Activated CD8-positive, alpha-beta memory T cell treated with anti-CD3 and anti-CD28 coated beads, Interleukin-2, amount 50 U/mL, for 24 hours (primary cell): ENCODE results near the gene COL4A2.

Experiments used
- DNase-seq: peaks from one replicate; pipeline ENCODE4 v3.0.0-alpha.2; 2020; ENCODE audit errors: extremely low read depth

Gene COL4A2

GRCh38 chr13:110354715-110355473, 47.8 kb downstream of the COL4A2 start:
- DNase-seq, result no peak

GRCh38 chr13:110356362-110356761, 49.3 kb downstream of the COL4A2 start:
- DNase-seq, result no peak

DNA sequence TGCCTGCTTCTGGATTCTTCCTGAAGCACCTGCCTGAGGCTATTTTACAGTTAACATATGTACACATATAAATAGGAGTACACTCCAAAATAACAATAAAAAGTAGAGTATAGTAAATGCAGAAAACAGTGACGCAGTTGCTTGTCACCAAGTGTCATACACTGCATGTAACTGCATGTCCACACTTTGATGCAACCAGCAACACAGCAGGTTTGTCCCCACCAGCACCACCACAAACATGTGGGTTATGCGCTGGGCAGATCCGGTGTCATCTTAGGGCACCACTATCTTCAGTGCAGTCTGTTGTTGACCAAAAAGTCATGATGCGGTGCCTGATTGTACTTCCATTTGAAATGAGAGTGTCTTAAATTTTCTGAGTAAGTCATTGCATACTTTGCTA, 51.3 kb downstream of the COL4A2 start:
- DNase-seq, result no peak

- DNase-seq, result no peak
Measured at GRCh38 chr13:110359840-110360301, 52.8 kb downstream of the COL4A2 start.

- DNase-seq, result no peak
Measured at GRCh38 chr13:110360598-110360997, 53.5 kb downstream of the COL4A2 start.

GRCh38 chr13:110361365-110361911, 54.4 kb downstream of the COL4A2 start:
- no peak for DNase-seq

DNA sequence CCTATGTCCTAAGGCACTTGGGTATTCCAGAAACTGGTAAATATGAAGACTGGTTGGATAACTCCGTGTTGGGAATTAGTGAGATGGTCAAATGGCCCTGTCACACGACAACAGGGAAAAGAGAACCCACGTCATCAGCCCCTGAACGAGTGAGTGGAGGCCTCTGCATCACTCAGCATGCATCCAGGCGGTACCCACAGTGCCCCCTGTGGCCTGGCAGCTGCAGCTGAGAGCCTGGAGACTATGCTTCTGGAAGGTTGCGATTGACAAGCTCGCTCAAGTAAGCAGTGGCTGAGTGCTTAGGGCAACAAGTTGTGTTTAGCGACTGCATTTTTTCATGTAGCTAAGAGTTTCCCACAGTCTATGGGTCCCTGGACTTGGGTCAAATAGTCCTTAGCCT, 55.9 kb downstream of the COL4A2 start:
- DNase-seq, result no peak

DNA sequence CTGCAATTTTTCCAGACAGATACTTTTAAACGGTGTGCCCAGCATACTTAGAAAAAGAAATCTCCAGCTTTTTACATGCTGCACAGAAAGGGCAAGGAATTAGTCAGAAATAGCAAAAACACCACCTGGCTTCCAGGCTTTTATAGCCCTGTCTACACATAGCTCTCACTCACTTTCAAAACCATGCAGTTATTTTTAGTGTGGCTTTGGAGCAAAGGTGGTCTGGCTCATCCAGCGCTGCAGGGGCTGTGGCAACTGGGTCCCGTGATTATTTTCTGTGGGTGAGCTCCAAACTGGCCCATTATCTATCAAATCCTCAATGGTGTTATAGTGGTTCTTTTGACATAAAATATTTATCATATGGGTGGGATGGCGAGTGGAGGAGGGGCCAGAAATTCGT, 57.0 kb downstream of the COL4A2 start:
- no peak for DNase-seq

- DNase-seq, result no peak
Measured at GRCh38 chr13:110365876-110366275, 58.8 kb downstream of the COL4A2 start.

DNA sequence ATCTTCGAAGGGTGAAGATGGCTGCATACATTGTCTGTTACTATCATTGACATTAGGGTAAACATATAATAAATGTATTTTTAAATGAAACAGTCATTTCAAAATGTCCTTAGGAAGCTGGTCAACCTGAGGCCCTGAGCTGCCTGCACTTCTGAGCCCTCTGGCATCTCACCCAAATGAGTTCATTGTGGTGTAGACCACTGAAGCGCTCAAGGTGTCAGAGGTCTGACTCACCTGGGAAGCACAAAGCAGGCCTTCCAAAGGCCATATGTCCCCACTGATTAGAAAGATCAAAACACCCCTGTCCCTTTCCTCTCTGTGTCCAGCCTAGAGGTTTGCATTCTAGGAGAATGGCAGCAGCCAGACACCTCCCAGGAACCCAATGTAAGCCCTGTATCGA, 59.6 kb downstream of the COL4A2 start:
- no peak for DNase-seq

DNA sequence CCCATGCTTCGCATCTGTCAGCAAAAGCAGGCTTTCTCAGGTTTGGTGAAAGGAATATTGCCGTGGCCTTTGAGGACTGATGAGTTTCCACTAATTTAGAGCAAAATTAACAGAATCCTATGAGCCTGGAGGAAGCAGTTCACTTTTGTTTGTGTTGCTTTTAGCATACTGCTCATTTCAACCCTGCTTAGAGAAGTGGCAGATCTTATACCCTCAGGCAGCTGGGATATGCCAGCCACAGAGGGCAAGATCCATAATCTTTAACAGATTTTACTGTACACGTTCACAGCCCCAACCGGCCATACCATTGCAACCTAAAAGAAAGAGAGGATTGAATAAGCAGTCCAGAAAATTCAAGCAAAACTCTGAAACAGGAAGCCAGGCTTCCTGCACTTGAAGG, 60.5 kb downstream of the COL4A2 start:
- no peak for DNase-seq

GRCh38 chr13:110368408-110368807, 61.3 kb downstream of the COL4A2 start:
- DNase-seq, result no peak

- DNase-seq, result no peak
Measured at GRCh38 chr13:110369400-110369799, 62.3 kb downstream of the COL4A2 start.

DNA sequence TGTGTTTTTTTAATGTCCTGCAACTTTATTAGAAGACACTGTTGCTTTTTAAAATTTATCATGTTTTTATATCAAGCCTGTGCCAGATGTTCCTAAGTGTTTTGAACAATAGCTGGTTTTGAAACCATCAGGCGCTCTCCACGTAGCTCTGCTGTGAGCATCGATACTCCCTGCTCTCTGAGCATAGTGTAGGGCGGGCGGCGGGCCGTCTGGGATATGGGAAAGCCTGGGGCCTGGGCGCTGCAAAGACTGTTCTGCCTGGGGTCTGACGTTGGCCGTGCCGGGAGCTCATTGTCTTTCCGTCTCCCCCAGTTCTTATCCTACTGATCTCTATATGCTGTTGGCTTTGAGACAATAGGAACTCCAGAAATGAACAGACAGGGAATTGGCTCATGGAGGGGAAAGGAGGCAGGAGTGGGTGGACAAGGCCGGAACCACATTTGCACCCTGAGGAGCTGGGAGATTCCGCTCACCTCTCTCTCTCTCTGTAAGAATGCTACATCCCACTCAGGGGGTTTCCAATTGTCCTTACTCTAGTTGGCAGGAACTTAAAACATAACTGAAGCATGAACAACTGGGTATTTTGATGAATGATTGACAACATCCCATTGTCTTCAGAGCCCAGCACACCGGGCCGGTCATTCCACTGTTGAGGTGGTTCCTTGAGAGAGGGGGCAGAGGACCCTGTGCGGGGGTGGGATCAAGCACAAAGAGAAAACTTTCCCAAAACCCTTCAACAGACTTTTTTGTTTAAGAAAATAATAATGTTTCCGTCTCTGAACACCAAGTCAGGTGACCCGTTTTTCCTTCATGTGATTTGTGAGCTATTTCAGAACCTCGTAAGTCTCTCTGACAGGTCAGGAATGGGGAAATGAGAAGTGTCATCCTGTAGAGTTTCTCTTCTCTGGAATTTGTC, 64.7 kb downstream of the COL4A2 start:
- DNase-seq, result no peak

DNA sequence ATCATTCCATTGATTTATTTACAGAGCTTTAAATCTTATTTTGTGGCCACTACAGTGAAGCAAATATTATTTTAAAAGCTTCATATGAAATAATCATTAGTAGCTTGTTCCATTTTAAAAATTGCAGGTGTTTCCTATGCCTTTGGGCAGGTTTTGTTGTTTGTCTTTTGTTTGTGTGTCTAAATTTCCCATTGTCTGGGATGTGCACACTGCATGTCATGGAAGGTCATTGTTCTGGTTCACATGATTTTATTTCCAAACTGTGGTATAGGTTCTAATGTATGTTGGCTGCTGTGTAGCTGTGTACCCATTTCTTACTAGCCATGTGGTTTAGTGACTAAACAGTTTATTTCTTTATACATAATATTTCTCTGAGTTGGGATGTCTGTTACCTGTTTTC, 65.6 kb downstream of the COL4A2 start:
- DNase-seq, result no peak

GRCh38 chr13:110373617-110374016, 66.5 kb downstream of the COL4A2 start:
- DNase-seq, result no peak

DNA sequence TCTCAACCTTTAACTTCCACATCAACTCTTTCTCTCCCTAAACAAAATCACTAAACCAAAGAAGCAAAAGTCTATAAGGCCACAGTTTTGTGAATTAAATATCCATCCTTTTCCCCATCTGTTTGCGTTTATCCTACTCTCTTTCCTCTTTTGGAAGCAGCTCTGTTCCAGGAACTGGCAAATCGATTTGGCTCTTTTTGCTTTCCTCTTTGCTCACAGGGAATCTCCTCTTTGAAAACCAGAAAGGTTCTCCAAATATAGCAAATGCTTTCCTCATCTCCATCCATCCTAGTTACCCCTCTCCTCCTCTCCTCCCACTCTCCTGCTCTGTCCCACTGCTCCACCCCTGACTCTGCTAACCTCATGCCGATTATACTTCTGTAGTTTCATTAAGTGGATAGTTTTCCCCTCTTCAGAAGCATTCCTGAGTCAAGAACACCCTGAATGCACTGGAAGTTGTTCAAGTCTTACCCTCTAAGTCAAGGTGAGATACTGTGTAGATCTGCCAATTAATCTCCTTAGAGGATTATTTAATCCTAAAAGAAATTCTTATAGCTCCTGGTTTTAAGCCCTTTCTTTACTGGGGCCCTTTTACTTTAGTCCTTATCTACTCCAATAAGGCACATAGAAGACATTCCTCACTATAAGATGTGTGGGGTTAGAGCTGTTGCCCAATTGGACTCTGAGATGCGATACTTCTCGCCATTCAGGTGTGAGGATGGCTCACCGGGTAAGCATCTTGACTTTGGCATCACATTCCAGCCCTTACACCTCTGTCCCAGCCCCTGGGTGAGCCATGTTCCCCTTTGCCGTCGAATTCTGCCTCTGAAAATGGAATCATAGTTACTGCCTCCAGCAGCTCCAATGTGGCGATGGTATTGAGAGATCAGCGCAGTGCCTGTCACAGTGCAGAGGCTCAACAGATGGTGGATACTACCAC, 67.6 kb downstream of the COL4A2 start:
- DNase-seq, result no peak

DNA sequence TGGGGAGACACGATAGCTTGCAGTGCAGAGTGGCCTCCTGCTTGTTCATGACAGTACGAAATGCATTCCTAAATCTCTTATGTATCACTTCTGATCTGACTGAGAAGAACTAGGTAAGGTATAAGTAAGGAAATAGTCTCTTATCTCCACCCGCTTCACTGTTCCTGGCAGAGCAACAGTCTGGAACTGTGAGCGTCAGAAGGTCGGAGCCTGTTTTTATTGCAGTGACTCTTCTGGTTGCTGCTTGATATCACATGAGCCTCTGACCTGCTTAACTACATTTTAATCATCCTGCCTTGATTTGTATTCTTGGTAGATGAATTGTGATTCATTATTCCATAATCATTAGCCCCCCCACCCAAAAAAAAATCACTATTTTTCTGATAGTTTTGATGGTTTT, 69.0 kb downstream of the COL4A2 start:
- DNase-seq, result no peak

GRCh38 chr13:110377178-110377825, 70.2 kb downstream of the COL4A2 start:
- DNase-seq, result no peak

GRCh38 chr13:110377826-110378201, 70.7 kb downstream of the COL4A2 start:
- DNase-seq, result no peak

DNA sequence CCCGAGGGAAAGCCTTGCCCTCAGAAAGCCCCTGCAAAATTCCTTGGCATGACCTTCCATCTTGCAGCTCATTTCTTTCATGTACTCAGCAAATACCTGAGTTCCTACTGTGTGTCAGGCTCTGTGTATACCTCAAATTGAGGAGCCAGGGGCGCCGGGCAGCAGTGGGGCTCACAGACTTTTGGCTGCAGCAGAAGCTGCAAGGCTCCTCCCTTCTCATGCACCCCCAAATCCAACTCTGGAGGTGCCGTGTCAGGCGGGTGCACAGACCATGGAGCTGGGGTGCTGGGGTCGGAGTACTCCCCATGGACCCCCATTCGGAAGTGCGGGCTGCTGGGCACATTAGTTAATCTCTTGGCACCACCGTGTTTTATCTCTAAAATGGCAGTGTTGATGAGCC, 72.3 kb downstream of the COL4A2 start:
- DNase-seq, result no peak
